ACHN (cell line): ENCODE results near the gene BNC2.

ENCODE experiments used
- DNase-seq: peaks from one replicate; pipeline ENCODE4 v3.0.0-alpha.2; 2015
- in situ Hi-C: cut with HindIII; loops from 2 replicates; pipeline ENCODE4 v1.10.0; 2017; ENCODE audit warnings: low sequenced_read_pairs, low pct_ligation_motif_present, low pct_unique_long_range_greater_than_20kb

The BNC2 gene

GRCh38 chr9:16436545-16436944 is 433.9 kb downstream of the BNC2 start:
- no peak for DNase-seq
- in situ Hi-C loops: no loop called here

GRCh38 chr9:16434526-16434925 is 435.9 kb downstream of the BNC2 start:
- no peak for DNase-seq

DNA sequence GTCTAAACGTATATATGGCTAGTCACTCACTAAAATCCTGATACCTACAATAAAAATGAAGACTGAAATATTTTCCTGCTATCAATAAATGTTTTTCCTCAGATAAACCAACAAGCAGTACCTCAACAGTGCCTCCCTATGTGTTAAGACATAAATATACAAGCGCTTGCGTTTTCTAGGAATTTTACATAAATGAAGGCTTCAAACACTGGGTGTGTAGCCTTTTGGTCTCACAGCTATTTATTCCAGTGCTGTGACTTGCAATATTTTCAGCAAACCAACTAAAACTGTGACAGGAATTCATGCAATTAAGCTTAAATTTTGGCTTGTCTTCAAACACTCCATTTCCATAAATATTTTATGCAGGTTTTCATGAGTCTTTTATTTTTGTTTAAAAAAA is 437.0 kb downstream of the BNC2 start:
- no peak for DNase-seq
- in situ Hi-C loops: no loop called here

More at GRCh38 chr9:16434526-16434925, 435.9 kb downstream of the BNC2 start:
- in situ Hi-C loops: no loop called here

DNA sequence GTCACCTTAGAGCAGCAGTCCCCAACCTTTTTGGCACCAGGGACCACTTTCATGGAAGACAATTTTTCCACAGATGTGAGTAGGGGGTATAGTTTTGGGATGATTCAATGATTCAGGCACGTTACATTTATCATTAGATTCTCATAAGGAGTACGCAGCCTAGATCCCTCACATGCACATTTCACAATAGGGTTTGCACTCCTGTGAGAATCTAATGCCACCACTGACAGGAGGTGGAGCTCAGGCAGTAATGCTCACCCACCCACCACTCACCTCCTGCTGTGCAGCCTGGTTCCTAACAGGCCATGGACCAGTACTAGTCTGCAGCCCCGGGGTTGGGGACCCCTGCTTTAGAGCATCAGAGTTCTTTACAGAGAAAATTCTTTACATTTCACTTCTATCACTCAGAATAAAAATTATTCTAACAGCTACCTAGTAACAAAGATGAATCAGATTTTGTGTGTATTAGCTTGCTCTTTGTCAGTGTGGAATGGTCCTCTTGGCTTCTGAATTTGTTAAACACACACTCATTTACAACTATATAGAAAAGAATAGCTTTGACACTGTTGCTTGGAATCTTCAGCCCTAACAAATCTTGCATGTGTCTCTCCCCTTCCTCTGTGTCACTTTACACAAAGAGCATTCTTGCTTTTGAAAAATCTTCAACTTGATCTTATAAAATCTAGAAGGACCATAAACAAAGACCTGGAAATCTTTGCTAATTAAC is 438.6 kb downstream of the BNC2 start:
- DNase-seq: no peak
- in situ Hi-C loops: no loop called here

- in situ Hi-C loops: no loop called here
- DNase-seq: no peak
Observed at GRCh38 chr9:16429671-16430070, 440.8 kb downstream of the BNC2 start.

DNA sequence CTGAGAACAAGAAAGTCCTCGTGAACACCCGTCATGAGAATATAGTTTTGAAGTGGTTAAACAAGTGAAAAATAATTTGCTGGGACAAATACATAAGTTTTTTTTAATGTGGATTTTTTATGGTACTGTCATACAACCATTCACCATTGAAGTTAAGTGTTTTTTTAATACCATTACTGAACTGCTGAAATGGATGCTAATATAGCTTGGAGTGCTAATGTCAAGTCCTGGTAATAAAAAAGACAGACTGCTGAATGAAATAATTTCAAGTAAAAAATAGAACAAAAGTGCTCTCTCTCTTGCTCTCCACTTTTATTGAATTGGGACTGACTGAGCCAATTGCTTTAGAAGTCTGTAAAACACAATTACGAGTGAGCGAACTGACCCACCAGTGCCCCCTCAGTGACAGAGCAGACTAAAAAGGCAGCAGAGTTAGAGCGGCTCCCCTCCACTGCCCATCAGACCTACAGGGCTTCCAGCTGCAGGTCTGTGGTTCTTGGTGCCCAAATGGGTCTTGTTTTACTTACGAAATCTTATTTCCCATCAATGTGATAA is 442.5 kb downstream of the BNC2 start:
- no peak for DNase-seq
- in situ Hi-C loops: no loop called here

DNA sequence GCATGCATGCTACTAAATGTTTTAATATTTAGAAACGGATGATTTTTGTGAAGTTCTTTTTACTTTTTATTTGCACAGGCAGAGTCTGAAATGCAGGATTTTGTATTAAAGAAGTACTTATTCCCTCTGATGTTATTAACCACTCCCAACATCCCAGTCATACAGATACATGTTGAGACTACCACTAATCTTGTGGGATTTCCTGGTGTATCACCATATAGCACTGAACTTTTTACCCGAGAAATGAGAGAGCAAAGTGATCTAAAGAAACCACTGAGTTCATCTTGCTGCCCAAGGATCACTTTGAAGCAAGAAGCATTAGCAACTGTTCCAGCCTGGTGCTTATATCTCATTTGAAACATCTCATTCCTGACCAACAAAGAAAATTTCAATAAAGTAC is 443.8 kb downstream of the BNC2 start:
- in situ Hi-C loops: no loop called here
- no peak for DNase-seq

GRCh38 chr9:16425562-16426231 is 444.8 kb downstream of the BNC2 start:
- DNase-seq: no peak
- in situ Hi-C loops: no loop called here

- no peak for DNase-seq
- in situ Hi-C loops: no loop called here
Observed at GRCh38 chr9:16422114-16422513, 448.4 kb downstream of the BNC2 start.

GRCh38 chr9:16421532-16421931 is 448.9 kb downstream of the BNC2 start:
- DNase-seq: no peak
- in situ Hi-C loops: no loop called here

DNA sequence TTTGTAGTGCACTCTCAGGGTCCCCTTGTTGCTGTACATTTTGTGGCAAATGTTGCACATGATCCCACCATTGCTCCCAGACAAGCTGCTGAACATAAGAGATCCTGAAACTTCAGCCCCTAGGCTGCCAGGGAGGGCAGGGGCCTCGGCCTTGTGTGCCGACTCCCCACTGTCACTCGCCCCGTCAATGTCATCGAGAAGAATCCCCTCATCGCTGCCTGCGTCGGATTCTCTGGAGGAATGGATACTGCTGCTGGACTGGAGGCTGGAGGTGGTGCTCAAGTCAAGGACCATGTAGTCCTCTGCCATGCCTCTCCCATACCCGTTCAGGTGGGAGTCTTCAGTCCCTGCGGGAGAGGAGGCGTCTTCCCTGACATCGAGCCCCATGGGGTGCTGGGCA is 451.3 kb downstream of the BNC2 start:
- no peak for DNase-seq
- in situ Hi-C loops: no loop called here

DNA sequence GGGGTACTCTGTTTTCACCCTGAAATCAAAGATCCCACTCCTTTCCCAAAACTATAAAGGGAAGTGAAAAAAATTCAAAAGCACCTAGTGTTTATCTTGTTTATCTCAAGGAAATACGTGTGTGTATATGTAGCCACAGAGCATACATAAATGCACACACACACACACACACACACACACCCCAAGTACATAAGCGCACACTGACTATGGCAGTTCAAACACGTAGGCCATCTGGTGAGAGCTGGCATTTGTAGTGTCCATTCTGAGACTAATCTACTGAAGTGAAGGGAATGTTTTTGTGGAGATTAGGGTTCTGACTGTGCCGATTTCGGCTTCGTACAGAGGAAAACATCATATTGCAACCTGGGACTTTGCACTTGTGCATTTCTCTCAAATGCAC is 451.7 kb downstream of the BNC2 start:
- in situ Hi-C loops: no loop called here
- DNase-seq: no peak

DNA sequence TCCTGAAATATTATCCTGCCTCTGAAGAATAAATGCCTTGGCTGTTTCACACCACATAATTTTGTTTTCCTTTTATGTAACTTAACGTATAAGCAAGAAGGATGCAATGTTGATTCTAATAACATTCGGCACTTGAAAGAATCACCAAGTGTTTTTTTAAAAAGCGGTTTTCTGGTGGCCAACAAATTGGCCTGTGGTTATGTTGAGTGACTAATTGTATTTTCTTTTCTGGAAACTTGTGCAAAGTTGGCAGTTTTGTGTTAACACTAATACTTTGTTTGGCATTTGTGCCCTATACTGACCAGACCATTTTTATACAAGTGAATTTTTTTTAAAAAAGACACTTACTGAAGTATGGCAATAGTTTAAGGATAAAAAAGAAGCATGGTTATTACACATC is 452.7 kb downstream of the BNC2 start:
- in situ Hi-C loops: no loop called here
- no peak for DNase-seq

GRCh38 chr9:16417161-16417560 is 453.3 kb downstream of the BNC2 start:
- in situ Hi-C loops: no loop called here
- no peak for DNase-seq

- DNase-seq: no peak
Observed at GRCh38 chr9:16414451-16414850, 456.0 kb downstream of the BNC2 start.

DNA sequence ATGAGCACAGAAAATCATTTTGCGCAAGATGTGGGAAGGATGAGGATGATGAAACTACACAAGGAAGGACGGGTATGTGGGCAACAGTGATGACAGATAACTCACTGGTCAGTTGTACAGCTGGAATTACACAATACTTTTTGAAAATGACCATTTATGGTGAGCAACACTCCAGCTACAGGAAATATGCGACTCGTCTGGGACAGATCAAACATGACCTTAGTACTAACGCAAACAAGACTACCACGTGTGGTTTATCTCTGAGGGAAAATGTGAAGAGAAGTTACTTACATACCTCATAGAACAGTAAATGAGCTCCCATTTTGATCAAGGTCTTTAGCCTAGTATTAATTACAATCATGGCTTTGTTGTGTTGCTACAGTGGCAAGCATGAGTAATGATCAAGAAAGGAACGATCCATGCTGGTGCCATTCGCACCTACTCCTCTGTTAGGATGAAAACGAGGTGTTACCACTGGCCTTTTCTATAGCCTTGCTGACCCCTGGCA is 456.9 kb downstream of the BNC2 start:
- in situ Hi-C loops: no loop called here
- no peak for DNase-seq

More at GRCh38 chr9:16414451-16414850, 456.0 kb downstream of the BNC2 start:
- in situ Hi-C loops: no loop called here

DNA sequence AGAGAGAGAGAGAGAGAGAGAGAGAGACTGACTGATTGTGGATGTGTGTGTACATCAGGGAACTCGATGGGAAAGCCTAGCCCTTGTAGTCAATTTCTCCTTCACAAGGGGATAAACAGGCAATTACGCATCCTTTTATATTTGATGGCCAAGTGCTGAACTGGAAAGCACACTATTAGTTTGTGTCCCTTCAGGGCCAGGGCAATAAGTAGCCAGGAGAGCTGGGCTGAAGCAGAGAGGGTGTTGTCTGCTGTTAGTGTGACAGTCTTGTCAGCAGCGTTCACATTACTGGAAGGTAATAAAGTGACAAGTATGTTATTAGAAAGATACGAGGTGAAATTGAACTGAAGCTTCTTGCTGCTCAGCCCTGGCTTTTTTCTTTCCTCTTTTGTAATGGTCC is 457.7 kb downstream of the BNC2 start:
- DNase-seq: no peak
- in situ Hi-C loops: no loop called here

DNA sequence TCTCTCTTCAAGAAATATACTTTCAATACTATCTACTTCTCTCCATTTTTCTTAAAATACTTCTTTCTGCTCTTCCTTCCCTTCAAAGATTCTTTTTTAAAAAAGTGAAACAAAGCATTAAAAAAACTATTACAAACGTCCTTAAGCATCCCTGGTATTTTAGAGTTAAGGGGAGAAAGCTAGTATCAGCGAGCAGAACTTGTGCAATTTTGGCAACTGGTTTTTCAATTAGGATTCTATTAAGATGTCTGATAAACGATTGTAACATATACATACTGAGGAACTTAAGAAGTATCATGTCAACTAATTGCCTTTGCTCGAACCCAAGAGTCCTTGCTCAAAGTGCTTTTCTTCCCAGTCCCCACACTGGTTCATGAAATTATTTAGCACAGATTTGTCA is 459.2 kb downstream of the BNC2 start:
- no peak for DNase-seq
- in situ Hi-C loops: no loop called here

DNA sequence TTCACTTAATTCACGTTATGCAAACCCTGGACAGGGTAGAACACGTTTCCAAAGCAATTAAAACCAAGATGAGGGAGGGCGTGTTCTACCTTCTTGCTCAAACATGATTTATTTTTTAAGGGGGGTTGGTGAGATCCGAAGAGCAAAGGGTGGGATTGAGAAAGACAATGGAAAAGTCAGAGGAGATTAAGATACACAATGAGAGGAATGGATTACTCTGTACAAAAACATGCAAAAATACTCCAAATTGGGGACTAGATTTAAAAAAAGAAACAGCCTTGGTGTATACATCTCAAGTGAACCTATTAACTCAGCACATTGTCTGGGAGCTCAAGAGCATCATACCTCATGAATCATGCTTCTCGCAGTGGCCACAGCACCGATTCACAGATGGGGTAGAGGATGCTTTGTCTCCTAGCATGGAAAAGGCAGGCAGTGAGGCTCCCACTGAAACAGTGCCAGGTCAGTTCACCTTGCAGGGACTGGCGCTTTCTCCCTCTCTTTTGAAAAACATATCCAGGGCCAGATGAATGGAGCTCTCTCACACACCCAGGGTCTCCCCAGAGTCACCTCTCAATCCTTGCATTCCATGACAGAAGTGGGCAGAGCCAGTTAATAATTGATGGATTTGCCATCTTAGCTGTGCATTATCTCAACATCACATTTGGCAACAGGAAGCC is 459.7 kb downstream of the BNC2 start:
- DNase-seq: peak; percentile 62
- in situ Hi-C loops: no loop called here
